GM12801 (cell line): ENCODE results near the gene RAB28.

Source experiments
- TF ChIP-seq, protein P1 (sequence below): IDR thresholded peaks from one replicate; pipeline ENCODE4 v1.5.1; 2011; ENCODE audit warnings: control low read depth; ENCODE audit not compliant: insufficient read length; ENCODE audit errors: extremely low read depth

Gene RAB28

DNA sequence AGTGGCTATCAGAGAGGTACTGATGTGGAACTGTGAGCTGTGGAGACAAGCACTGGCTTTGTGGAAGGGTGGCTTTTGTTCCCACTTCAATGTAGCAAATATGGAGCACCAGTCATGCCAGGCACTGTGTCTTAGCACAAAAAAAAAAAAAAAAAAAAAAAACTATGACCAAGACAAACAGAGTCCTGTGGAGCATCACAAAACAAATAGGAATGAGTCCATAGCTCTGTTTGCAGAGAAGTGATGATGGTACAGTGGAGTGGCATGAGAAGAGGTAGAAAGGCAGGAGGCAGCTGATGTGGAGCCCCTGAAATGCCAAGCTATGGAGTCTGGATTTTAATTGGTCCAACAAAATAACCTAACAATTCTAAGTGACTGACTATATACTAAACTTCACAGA is 116.9 kb downstream of the RAB28 start:
- TF ChIP-seq, protein P1, sequence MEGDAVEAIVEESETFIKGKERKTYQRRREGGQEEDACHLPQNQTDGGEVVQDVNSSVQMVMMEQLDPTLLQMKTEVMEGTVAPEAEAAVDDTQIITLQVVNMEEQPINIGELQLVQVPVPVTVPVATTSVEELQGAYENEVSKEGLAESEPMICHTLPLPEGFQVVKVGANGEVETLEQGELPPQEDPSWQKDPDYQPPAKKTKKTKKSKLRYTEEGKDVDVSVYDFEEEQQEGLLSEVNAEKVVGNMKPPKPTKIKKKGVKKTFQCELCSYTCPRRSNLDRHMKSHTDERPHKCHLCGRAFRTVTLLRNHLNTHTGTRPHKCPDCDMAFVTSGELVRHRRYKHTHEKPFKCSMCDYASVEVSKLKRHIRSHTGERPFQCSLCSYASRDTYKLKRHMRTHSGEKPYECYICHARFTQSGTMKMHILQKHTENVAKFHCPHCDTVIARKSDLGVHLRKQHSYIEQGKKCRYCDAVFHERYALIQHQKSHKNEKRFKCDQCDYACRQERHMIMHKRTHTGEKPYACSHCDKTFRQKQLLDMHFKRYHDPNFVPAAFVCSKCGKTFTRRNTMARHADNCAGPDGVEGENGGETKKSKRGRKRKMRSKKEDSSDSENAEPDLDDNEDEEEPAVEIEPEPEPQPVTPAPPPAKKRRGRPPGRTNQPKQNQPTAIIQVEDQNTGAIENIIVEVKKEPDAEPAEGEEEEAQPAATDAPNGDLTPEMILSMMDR, result no peak

DNA sequence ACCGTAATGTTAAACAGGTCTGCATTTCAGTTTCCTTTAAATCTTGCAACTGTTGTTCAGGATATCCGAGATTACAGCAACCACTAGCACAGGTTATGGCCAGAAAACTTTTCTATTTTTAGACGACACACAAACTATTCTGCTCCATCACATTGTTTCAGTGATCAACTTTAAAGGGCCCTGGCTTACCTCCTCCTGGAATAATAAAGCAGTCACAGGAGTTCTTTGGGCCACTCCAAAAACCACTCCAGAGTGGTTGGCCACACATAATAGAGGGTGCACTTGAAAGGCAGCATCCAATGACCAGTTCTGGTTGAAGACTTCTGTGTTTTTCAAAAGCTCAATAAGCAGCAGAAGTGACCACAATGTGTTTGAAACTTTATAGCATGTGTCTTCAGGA is 118.9 kb downstream of the RAB28 start:
- TF ChIP-seq, protein P1, result no peak

DNA sequence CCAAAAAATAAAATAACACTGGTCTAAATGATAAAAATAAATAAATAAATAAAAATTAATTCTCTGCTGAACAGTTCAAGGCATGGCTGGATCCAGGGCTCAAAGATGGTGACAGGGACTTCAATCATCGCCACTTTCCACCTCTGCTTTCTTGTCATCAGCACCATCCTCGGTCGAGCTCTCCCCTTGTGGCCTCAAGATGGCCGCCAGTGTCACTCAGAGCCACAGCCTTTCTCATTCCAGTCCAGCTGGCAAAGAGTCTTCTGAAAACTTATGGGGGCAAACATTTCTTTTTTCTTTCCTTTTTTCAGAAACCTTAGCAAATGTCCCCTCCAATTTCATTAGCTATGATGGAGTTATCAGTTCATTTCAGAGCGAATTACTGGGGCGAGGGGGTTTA is 119.5 kb downstream of the RAB28 start:
- TF ChIP-seq, protein P1, result no peak

DNA sequence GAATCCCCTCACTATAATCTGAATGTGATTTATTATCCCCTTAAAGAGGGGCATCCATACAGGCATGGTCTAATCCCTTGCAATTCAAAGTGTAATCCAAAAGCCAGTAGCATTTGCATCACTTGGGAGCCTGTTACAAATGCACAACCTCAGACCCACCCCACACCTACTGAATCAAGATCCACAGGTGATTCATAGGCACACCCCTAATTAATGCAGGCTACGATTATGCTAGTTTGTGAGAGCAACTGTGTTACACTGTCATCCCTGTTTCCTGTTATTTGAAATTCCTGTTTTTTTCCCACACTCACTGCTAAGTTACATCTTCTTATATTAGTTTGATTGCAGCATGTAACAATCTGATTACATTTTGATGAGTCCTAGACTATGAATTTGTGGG is 120.0 kb downstream of the RAB28 start:
- TF ChIP-seq, protein P1, result no peak

DNA sequence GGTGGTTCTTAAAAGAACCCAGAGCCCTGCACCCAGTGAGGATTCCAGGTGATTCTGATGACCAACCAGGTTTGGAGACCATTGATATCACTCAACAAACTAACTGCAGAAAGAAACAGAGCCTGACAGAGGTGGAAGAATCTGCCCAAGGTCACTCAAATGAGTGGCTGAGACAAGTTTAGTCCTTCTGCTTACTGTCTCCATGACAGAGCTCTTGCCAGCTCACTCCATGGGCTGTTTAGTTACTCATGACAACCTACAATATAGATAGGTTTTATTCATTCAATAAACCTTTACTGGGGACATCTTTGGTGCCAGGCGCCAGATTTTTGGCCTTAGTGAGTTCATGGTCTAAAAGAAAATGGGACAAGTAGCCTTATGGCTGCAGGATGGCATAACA is 124.3 kb downstream of the RAB28 start:
- TF ChIP-seq, protein P1, result no peak

DNA sequence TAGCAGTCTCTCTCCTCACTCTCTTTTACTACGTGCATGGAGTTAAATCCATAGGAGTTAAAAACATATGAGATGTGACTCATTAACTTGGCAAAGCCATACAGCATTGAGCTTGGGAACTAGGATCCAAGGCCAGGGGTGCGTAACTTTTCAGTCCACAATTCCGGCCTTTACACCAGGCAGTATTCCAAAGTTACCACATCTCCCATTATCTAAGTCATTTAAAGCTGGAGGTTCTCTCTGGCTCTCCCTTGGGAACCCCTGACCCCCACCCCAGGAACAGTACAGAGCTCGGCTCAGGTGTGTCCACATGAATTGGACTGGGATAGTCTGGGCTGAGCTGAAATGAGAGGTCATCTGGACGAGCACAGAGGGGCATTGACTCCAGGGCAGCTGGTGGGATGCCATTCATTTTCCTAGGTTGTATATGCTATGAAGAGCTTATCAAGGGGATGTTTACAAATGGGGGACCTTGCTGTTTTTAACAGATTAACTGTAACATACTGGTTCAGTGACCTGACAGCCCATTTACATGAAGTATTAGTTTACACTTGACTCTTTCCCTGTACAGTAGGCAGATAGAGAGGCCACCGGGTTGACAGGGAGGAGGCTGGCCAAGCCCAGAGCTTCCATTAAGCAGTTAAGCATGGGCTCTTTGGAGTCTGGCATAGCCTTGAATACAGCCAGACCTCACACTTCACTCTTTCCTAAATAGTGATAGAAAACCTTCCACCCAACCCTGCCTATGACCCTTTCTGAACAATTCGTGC is 128.8 kb downstream of the RAB28 start:
- TF ChIP-seq, protein P1, result no peak

DNA sequence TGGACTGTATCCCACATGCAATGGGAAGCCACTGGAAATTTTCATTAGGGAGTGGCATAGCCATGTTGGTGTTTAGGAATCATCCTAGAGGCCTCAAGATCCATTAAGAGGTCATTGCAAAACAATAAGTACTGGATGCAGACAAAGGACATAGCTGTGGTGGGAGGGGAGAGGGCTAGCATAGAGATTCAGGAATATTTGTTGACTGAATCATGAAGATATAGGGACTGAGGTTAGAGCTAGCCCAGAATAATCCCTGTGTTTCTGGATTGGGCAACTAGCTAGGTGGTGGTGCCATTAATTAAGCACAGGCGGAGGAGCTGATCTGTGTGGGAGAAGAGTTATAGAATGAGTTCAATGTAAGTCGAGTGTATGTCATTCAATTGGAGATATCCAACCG is 135.0 kb downstream of the RAB28 start:
- TF ChIP-seq, protein P1, result no peak
